Keratinocyte (primary cell): ENCODE results near the gene MAGI1. TPM values are rescaled to one million over a fixed set of nuclear protein-coding genes. Genes with fewer than 3 reads are reported as not detected.

ENCODE experiments used
- DNase-seq: peaks from one replicate; pipeline ENCODE4 v3.0.0-alpha.2; 2011; ENCODE audit warnings: low read depth, missing footprints, low spot score
- FAIRE-seq: peaks from 2 replicates; lab custom pipeline; 2011; peaks lifted over from hg19 to GRCh38; lab: Jason Lieb, UNC
- H2AFZ ChIP-seq: 2 replicates; pipeline ENCODE4 v1.6.0; 2012; ENCODE audit warnings: low read length, control low read depth, inconsistent platforms; ENCODE audit not compliant: control insufficient read depth
- H3K27ac ChIP-seq: 2 replicates; pipeline ENCODE4 v1.5.1; 2011; ENCODE audit warnings: low read length; ENCODE audit not compliant: control insufficient read depth, insufficient read depth
- H3K27me3 ChIP-seq: 3 replicates; pipeline ENCODE4 v1.6.0; 2011; ENCODE audit warnings: low read length; ENCODE audit not compliant: control insufficient read depth, insufficient read depth; ENCODE audit errors: extremely low read depth
- H3K36me3 ChIP-seq, 2 experiments: 2 replicates in 1 of 2; 3 replicates in 1 of 2; pipeline ENCODE4 v1.5.1; 2011; ENCODE audit warnings: low read length in 2 of 2, mild to moderate bottlenecking in 1 of 2; ENCODE audit not compliant: control insufficient read depth in 2 of 2, insufficient read depth in 2 of 2; ENCODE audit errors: extremely low read depth in 1 of 2
- H3K4me1 ChIP-seq: 3 replicates; pipeline ENCODE4 v1.5.1; 2011; ENCODE audit warnings: low read length; ENCODE audit not compliant: control insufficient read depth, insufficient read depth; ENCODE audit errors: extremely low read depth
- H3K4me2 ChIP-seq: 3 replicates; pipeline ENCODE4 v1.6.0; 2011; ENCODE audit warnings: low read depth, low read length; ENCODE audit not compliant: control insufficient read depth, insufficient read depth; ENCODE audit errors: extremely low read depth
- H3K4me3 ChIP-seq, 3 experiments: fragments of 200-600 bp in 1 of 3; sonication (generic) in 1 of 3; 2 replicates in 2 of 3; 3 replicates in 1 of 3; pipeline ENCODE4 v1.5.1; 2011 to 2016; ENCODE audit warnings: low read length in 3 of 3, mild to moderate bottlenecking in 3 of 3, control low read depth in 2 of 3, inconsistent platforms in 1 of 3, low read depth in 1 of 3, mixed read lengths in 1 of 3, mixed run types in 1 of 3, moderate library complexity in 1 of 3; ENCODE audit not compliant: control insufficient read depth in 2 of 3, insufficient read depth in 2 of 3; ENCODE audit errors: extremely low read depth in 1 of 3
- H3K79me2 ChIP-seq: 2 replicates; pipeline ENCODE4 v1.6.0; 2012; ENCODE audit warnings: low read length; ENCODE audit not compliant: control insufficient read depth, insufficient read depth
- H3K9ac ChIP-seq: 3 replicates; pipeline ENCODE4 v1.6.0; 2011; ENCODE audit warnings: low read length; ENCODE audit not compliant: control insufficient read depth, insufficient read depth; ENCODE audit errors: extremely low read depth
- H3K9me1 ChIP-seq: 3 replicates; pipeline ENCODE4 v1.6.0; 2011; ENCODE audit warnings: low read length; ENCODE audit not compliant: control insufficient read depth, insufficient read depth; ENCODE audit errors: extremely low read depth
- H3K9me3 ChIP-seq: 2 replicates; pipeline ENCODE4 v1.5.1; 2012; ENCODE audit warnings: low read depth, low read length; ENCODE audit not compliant: control insufficient read depth
- H4K20me1 ChIP-seq: 3 replicates; pipeline ENCODE4 v1.6.0; 2011; ENCODE audit warnings: low read length; ENCODE audit not compliant: control insufficient read depth, insufficient read depth; ENCODE audit errors: extremely low read depth
- CTCF ChIP-seq, 3 experiments: IDR thresholded peaks in 1 of 3; conservative IDR thresholded peaks in 1 of 3; optimal IDR thresholded peaks in 1 of 3; 2 replicates in 2 of 3; 3 replicates in 1 of 3; pipeline versions ENCODE3 to v1.5.1; 2011; ENCODE audit warnings: low read length in 3 of 3, mild to moderate bottlenecking in 3 of 3, moderate library complexity in 2 of 3, control low read depth in 1 of 3, inconsistent platforms in 1 of 3; ENCODE audit not compliant: insufficient read depth in 2 of 3; ENCODE audit errors: extremely low read depth in 1 of 3
- EZH2 ChIP-seq: IDR thresholded peaks from one replicate; pipeline ENCODE4 v1.6.1; 2012; ENCODE audit warnings: inconsistent platforms, mild to moderate bottlenecking, low read length, moderate library complexity
- dilution Hi-C: fragments of 300-500 bp; cut with MboI; formaldehyde crosslinking; loops from one replicate; pipeline ENCODE4 v1.7.0; 2020; ENCODE audit warnings: low sequenced_read_pairs; ENCODE audit not compliant: extremely low pct_ligation_motif_present
- polyA plus RNA-seq, 5 experiments: library from polyadenylated mRNA; depleted of rRNA in 3 of 5; stranded (reverse) in 3 of 5; stranded (forward) in 1 of 5; unstranded in 1 of 5; fragments of >200 nt; gene quantifications; 1 replicate in 1 of 5; 2 replicates in 3 of 5; 3 replicates in 1 of 5; pipeline versions ENCODE4 v1.2.1 to v1.2.3, GENCODE V29; 2011 to 2012; ENCODE audit warnings: missing spikeins in 2 of 5, low read depth in 1 of 5, low replicate concordance in 1 of 5

The MAGI1 gene
- polyA plus RNA-seq, 1 donor (not counting 4 experiments of a cell fraction or from before 2014, with no cell fraction given) = 10.9 TPM

DNA sequence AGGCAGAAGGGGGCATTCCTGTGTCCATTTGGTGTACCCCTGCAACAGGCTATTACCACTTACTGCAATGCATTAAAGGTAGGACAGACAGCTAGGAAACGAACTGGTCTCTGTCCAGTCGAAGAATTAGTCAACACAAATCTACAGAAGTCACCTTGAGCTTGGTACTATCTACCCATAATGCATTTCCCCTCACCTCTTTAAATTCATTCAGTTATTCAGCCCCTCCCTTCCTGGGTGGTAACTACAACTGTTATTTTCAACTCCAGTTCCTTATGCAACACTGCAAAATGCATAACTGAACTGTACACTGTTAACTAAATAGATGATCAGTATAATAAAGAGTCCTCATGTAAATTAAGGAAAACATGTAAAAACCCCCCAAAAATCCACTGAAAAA lies 77.6 kb downstream of the MAGI1 start:
- Histone ChIP-seq H3K9me1 (peaks cover 3% of the 10 kb centered on the region), H3K36me3 (no peaks in the 10 kb centered on the region), H4K20me1 (no peaks in the 10 kb centered on the region), H2AFZ (no peak overlapping the region), H3K9ac (no peak overlapping the region), H3K79me2 (no peaks in the 10 kb centered on the region), H3K4me3 (no peak overlapping the region), H3K4me1 (peaks cover 27% of the 10 kb centered on the region), H3K27me3 (no peaks in the 10 kb centered on the region), H3K4me2 (no peak overlapping the region), H3K9me3 (no peaks in the 10 kb centered on the region), H3K27ac (no peak overlapping the region)
- FAIRE-seq (no peak), DNase-seq (no peak)
- dilution Hi-C loops = no loop called here
- TF ChIP-seq EZH2 (no peak), CTCF (optimal IDR thresholded peaks at IDR 0.05 in 1 of 3, IDR thresholded peaks at IDR 0.05 in 1 of 3, conservative IDR thresholded peaks at IDR 0.05 in 1 of 3; ENCODE audit: extremely low read depth in 1 of 3, insufficient read depth in 2 of 3, low read length in 3 of 3) (no peak)

- Histone ChIP-seq H3K27ac (no peak overlapping the region), H3K4me2 (no peak overlapping the region), H3K4me3 (no peak overlapping the region), H3K36me3 (no peaks in the 10 kb centered on the region), H3K79me2 (no peaks in the 10 kb centered on the region), H4K20me1 (no peaks in the 10 kb centered on the region), H3K9ac (no peak overlapping the region), H3K4me1 (peaks cover 35% of the 10 kb centered on the region), H3K9me1 (peaks cover 3% of the 10 kb centered on the region), H3K9me3 (no peaks in the 10 kb centered on the region), H3K27me3 (no peaks in the 10 kb centered on the region), H2AFZ (no peak overlapping the region)
- no peak for FAIRE-seq
- TF ChIP-seq EZH2 (no peak), CTCF (optimal IDR thresholded peaks at IDR 0.05 in 1 of 3, IDR thresholded peaks at IDR 0.05 in 1 of 3, conservative IDR thresholded peaks at IDR 0.05 in 1 of 3; ENCODE audit: extremely low read depth in 1 of 3, insufficient read depth in 2 of 3, low read length in 3 of 3) (no peak)
- DNase-seq = no peak
- dilution Hi-C loops = no loop called here
Measured at GRCh38 chr3:65960087-65960486, 78.6 kb downstream of the MAGI1 start.
